Tongue (tissue), 2 donors: ENCODE measurements around the gene PLA2G4E. TPM values are rescaled to one million over a fixed set of nuclear protein-coding genes. Genes with fewer than 3 reads are reported as not detected.

Experiments
- DNase-seq: peaks from one replicate; pipeline ENCODE4 v3.0.0-alpha.2; 2015
- total RNA-seq: library from RNA; depleted of rRNA; stranded (reverse); fragments of >200 nt; gene quantifications from one replicate; pipeline ENCODE4 v1.2.3, GENCODE V29; 2014

The PLA2G4E gene
- total RNA-seq, 1 donor from 2014 or later: 1.9 TPM

- peak; percentile 72 for DNase-seq
Measured at GRCh38 chr15:42050484-42051255, 29.8 kb upstream of the PLA2G4E start.

- no peak for DNase-seq
Measured at GRCh38 chr15:42048821-42049200, 28.0 kb upstream of the PLA2G4E start.

- no peak for DNase-seq
Measured at GRCh38 chr15:42048080-42048820, 27.4 kb upstream of the PLA2G4E start.

GRCh38 chr15:42046597-42046996, 25.8 kb upstream of the PLA2G4E start:
- DNase-seq: no peak

- DNase-seq: peak; percentile 58
Measured at GRCh38 chr15:42045211-42045615, 24.4 kb upstream of the PLA2G4E start.

- no peak for DNase-seq
Measured at GRCh38 chr15:42042602-42043400, 22.0 kb upstream of the PLA2G4E start.

GRCh38 chr15:42038401-42038800, 17.6 kb upstream of the PLA2G4E start:
- no peak for DNase-seq

GRCh38 chr15:42037656-42038055, 16.8 kb upstream of the PLA2G4E start:
- DNase-seq: peak; percentile 57

- no peak for DNase-seq
Measured at GRCh38 chr15:42036966-42037365, 16.1 kb upstream of the PLA2G4E start.

- DNase-seq: no peak
Measured at GRCh38 chr15:42036112-42036905, 15.5 kb upstream of the PLA2G4E start.

GRCh38 chr15:42035435-42035761, 14.6 kb upstream of the PLA2G4E start:
- DNase-seq: no peak

GRCh38 chr15:42034628-42035434, 14.0 kb upstream of the PLA2G4E start:
- DNase-seq: no peak

GRCh38 chr15:42033214-42033873, 12.5 kb upstream of the PLA2G4E start:
- no peak for DNase-seq

GRCh38 chr15:42032376-42033213, 11.8 kb upstream of the PLA2G4E start:
- DNase-seq: no peak

GRCh38 chr15:42031198-42031915, 10.5 kb upstream of the PLA2G4E start:
- DNase-seq: peak; percentile 46

- DNase-seq: no peak
Measured at GRCh38 chr15:42027521-42027920, 6.7 kb upstream of the PLA2G4E start.

GRCh38 chr15:42024303-42024702, 3.5 kb upstream of the PLA2G4E start:
- DNase-seq: no peak

- no peak for DNase-seq
Measured at GRCh38 chr15:42021593-42021992, 751 bp upstream of the PLA2G4E start.
